ENCODE data around the gene APOBEC3F.
"Not testable (repeated sequence)": the region's sequence is repeated elsewhere in the genome, so short reads cannot be mapped to it uniquely, and the experiment has no call there.

APOBEC3F gene

DNA sequence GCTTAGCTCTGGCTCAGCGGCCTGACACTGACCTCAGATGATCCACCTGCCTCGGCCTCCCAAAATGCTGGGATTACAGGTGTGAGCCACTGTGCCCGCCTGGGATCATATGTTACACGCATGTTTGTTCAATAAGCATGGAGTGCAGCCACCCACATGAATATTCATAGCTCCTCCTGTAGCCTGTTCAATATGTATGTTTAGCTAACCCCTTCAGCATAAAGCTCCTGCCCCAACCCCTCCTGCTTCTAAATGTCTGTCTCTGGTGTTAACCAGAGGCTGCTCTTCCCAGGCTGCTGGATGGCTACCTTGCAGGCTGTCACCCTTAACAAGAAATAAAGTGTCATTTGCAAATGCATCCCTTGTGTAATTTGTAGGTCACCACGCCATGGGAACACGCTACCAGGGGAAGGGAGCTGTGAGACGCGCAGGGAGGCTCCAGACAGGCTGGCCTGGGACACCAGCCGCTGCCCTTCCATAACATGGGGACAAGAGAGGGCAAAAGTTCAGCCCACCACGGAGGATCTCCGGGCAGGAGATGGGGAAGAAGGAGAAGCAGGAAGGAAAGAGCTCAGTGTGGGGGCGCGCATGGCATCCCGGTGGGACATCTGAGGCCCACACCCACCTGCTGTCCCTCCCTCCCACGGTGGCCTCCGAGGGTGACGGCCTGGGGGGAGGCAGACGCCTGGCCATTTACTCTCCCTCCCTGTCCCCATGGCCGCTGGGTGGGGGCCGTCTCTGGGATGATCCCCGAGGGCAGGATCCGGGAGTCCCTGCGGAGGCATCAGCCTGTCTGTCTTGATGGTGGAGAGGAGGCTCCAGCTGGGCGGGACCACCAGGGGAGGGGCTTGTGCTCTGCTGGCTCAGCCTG, 35.7 kb downstream of the APOBEC3F start:
- not testable (repeated sequence) for ATAC-seq

DNA sequence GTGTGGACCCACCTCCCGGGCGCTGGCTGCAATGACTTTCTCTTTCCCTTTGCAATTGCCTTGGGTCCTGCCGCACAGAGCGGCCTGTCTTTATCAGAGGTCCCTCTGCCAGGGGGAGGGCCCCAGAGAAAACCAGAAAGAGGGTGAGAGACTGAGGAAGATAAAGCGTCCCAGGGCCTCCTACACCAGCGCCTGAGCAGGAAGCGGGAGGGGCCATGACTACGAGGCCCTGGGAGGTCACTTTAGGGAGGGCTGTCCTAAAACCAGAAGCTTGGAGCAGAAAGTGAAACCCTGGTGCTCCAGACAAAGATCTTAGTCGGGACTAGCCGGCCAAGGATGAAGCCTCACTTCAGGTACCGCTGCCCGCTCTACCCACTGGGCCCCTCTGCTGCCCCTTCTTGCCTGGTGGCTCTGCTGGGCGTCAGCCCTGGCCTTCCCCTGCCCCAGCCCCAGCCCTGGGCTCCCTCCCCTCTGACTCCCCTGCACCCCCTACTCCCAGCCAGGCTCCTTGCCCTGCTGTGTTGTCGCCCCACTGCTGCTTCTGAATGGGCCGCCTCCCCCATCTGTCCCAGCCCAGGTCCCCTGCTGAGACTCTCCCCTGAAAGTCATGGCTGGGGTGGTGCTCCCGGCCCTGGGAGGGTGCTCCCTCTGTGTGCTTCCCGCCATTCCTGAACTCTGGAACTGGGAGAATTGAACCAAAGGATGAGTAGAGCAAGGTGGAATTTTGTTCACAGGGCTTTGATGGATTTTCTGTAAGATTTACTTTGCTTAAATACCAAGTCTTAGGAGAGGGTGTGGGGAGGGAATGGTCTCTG, 36.6 kb downstream of the APOBEC3F start, which contains the start of gene APOBEC3G:
Gene APOBEC3G (plus strand): TSS at position 250 of the 815 bp plus-strand sequence. CDS start 87 bp downstream, at position 337.
- peak; percentile 96 to 98 for ATAC-seq

DNA sequence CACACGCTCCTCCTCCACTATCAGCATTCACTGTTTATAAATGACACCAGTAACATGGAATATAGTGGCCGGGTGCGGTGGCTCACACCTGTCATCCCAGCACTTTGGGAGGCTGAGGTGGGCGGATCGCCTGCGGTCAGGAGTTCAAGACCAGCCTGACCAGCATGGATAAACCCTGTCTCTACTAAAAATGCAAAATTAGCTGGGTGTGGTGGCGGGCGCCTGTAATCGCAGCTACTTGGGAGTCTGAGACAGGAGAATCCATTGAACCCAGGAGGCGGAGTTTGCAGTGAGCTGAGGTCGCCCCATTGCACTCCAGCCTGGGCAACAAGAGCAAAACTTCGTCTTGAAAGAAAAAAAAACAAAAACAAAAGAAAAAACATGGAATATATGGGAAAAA, 37.2 kb downstream of the APOBEC3F start:
- ATAC-seq: not testable (repeated sequence)

DNA sequence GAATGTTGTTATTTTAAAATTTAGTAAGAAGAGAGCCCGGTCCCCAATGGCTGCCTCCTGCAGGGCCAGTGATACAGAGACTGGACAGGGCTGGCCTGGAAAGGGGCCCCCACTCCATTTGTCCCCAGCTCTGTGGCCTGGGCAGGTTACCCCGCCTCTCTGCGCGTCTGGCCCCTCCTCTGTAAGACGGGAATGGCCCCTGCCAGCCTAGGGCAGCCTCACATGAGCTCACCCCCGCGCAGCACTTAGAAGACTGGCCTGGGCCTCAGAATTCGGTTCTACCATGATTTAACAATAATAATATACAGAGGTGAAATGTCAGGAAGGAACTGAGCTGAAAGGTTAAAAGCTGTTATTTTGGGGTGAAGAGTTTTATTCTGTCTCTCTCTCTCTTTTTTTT, 37.7 kb downstream of the APOBEC3F start:
- ATAC-seq: no peak

DNA sequence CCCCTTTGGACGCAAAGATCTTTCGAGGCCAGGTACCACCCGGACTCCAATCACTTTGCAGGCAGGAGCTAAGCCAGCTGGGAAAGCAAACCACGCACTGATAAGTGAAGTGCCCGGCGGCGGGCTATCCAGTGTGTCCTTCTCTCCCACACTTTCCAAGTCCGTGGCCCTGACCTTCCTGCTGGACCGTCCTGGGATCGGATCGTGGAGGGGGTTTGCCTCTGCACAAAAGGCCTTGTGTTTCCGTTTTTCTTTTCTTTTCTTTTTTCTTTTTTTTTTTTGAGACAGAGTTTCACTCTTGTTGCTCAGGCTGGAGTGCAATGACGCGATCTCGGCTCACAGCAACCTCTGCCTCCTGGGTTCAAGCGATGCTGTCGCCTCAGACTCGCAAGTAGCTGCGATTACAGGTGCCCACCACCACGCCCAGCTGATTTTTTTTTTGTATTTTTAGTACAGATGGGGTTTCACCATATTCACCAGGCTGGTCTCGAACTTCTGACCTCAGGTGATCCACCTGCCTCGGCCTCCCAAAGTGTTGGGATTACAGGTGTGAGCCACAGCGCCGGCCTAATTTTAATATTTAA, 38.5 kb downstream of the APOBEC3F start:
- not testable (repeated sequence) for ATAC-seq

DNA sequence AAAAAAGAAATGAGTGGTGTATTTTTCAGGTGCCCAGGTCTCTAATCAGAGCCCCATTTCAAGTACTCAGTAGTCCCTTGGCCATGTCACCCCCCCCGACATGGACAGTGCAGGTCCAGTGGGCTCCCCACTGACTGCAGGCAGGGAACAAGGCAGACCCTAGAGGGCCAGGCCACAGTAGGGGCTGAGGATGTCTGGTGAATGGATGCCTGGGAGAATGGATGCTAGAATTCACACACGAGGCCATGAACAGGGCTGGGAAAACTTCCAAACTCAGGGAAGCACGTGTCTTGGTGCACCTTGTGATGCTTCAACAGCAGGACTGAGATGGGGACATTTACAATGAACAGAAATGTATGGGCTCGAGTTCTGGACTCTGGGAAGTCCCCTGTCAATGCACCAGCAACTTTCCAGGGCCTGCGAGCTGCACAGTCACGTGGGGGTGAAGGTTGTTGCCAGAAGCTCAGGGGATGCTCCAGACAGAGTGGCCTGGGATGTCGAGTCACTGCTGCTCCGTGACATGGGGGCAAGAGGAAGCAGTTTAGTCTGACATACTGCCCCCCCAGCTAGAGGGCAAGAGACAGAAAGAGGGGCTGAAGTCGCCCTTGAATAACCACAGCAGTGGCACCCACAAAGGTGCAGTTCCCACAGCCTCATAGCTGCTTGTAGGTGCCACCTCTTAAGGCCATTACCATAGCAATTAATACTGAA, 39.5 kb downstream of the APOBEC3F start:
- ATAC-seq: no peak

DNA sequence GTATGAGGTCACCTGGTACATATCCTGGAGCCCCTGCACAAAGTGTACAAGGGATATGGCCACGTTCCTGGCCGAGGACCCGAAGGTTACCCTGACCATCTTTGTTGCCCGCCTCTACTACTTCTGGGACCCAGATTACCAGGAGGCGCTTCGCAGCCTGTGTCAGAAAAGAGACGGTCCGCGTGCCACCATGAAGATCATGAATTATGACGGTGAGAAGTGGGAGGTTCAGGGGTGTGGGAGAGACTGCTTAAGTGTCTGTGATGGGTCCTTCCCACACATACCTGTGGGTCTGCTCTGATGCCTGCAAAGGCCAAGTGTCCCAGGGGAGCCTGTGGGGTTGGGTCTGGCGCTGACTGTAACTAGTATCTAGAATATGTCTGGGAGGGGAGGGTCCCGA, 40.4 kb downstream of the APOBEC3F start:
- no peak for ATAC-seq

DNA sequence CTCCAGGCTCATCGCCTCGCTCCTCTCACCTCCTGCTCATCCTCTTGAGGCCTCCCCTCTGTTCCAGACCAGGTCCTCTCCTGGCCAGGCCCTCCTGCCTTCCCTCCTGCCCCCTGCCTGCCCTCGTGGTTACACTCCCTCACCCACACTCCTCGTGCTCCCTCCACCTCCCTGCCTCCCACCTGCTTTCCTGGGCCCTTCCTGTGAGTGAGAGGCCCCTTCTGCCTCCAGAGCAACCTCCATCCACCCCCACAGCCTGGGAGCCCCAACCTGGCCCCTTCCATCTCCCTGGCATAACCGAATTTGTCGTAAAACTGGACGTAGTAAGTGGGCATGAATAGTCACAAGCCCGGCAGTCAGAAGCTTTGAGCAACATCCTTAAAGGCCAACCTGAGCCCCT, 40.9 kb downstream of the APOBEC3F start:
- ATAC-seq: no peak

DNA sequence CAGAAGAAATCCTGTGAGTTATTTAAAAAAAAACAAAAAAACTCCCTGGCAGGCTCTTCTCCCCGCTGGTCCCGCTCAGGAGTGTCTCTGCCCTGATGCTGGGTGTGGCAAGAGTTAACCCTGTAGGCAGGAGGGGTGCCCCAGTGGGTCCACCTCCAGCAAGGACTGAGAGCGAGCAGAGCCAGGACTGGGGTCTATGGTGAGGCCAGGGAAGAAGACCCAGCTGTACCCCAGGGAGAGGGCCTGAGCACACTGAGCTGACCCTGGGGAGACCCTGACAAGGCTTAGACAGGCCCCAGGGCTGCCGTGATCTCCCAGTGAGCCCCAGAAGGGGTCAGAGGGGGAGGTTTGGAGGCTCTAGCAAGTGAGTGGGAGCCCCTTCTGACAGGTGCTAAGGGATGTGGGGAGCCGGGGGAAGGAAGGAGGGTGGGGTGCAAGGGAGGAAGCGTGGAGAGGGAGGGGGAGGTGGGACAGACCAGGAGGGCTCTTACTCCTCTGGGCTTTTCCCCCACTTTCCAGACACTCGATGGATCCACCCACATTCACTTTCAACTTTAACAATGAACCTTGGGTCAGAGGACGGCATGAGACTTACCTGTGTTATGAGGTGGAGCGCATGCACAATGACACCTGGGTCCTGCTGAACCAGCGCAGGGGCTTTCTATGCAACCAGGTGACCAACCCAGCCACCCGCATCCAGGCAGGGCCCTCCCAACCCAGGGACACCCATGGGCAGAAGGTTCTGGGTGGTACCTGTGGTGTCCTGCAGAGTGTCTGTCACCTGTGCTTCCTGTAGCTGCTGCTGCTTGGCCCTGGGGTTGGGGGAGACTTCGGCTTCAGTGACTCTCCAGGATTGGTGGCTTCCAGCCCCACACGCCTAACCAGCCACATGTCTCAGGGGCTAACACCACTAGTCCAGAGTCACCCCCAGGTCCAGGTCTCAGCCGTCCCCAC, 42.8 kb downstream of the APOBEC3F start:
- no peak for ATAC-seq

DNA sequence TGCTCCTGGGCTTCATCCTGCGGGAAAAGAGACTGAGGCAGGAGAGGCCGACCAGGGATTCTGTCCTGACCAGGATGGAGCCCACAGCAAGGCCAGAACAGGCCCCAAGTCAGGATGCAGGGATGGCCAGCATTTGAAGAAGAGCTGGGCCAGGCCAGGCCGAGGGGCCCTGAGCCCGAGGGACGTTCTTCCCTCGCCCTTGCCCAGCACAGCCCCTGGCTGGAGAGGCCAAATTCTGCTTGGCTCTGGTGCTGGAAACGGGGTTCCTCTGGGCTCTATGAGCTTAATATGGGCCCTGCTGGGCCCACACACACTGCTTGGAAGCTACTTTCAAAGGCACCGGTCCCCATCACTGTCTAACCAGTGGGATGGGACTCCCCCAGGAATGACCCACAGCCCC, 44.0 kb downstream of the APOBEC3F start:
- ATAC-seq: no peak

DNA sequence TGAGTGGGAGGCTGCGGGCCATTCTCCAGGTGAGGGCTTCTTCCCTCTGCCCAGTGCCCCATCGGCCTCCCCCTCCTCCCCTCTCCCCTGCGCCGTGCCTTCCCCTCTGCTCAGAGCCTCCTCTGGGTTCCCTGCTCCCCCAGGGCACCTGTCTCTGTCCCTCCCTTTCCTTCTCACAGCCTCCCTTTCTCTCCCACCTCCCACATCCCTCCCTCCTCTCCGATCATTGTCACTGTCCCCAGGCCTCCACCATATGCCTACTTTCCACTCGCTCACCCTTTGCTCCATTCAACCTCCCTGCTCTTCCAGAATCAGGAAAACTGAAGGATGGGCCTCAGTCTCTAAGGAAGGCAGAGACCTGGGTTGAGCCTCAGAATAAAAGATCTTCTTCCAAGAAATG, 46.4 kb downstream of the APOBEC3F start:
- no peak for ATAC-seq

DNA sequence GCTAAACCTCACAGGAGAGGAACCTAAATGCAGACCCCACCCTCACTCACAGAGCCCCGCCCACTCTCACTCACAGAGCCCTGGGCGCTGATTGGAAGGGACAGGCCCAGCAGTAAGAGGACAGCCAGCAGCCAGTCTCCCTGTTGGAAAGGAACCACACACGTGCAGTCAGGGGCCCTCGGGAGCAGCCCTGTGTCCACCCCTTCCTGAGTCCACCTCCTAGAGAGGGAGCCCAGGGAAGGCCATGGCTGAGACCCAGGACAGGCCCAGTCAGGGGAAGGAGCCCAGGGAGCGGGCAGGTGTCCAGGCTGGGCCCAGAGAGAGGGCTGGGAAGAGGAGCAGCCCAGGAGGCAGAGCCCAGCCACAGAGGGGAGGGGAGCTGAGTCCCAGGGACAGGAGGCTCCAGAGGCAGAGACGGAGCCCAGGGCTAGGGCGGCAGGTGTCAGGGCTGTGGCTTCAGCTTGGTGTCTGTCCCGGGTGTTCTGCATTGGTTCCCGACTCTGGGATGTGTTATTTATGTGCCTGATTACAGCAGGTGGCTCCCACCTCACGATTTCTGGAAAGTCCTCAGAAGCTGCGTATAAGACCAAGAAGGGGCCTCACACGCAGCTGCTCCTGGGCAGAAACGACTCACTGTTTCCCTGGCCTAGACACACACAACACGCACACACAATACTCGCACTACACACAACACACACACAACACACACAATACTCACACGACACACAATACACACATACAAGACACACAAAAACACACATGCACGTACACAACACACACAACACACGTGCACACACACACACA, 47.4 kb downstream of the APOBEC3F start:
- ATAC-seq: no peak

DNA sequence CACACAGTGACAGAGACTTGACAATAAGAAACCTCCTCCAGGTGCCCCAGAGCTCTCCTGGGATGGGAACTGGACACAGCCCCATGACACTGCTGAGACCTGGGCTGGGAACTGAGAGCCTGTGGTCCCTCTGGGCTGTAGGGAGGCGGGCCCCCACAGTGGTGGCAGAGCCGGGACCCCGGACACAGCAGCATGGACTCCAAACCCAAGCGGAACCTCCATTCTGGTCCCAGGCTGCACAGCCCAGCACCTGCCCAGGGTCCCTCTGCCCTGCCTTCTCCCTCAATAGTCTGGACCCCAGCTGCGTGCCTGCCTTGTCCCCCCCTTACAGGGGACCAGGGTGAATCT, 48.0 kb downstream of the APOBEC3F start:
- ATAC-seq: no peak

DNA sequence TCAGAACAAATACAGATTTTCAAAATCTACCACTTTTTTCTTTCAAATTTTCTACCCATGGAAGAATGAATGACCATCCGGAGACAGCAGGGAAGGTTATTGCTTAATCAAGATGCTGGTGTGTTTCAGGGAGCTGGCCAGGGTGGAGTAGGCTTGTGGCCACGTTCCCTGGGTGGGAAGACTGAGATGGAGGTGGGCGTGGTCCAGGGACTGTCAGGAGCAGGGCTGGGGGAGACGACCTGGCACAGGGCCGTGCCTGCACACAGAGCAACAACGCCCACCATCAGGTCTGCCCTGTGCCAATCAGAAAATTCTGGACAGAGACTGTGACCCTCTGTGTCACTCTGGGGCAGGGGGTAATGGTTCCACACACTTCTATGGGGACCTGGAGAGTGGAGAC, 49.3 kb downstream of the APOBEC3F start:
- ATAC-seq: no peak

DNA sequence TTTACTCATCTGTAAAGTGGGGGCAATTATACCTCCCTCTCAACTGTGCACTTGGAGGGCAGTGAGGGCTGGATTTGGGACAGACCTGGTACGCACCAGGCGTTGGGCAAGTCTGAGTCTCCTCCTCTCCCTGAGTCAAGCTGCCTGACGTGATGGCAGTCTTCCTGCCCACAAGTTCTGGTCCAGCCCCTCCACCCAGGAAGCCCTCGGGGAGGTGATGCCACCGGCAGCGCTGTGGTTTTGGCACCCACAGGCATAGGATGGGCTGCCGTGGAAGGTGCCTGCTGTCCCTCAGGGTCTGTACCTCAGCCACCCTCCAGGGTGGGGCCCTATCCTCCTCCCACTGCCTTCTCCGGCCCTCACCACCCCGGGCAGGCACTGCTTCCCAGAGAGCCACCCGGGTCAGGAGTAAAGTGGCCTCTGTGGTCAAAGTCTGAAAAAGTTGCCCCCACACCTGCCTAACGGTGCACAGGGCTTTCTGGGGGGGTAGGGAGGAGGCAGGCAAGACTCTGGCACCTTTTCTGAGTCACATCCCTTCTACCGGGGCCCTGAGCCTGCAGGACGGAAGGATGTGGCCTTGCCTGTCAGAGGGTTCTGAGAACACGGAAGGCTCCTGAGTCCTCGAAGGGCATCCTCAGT, 49.9 kb downstream of the APOBEC3F start:
- ATAC-seq: peak; percentile 85

DNA sequence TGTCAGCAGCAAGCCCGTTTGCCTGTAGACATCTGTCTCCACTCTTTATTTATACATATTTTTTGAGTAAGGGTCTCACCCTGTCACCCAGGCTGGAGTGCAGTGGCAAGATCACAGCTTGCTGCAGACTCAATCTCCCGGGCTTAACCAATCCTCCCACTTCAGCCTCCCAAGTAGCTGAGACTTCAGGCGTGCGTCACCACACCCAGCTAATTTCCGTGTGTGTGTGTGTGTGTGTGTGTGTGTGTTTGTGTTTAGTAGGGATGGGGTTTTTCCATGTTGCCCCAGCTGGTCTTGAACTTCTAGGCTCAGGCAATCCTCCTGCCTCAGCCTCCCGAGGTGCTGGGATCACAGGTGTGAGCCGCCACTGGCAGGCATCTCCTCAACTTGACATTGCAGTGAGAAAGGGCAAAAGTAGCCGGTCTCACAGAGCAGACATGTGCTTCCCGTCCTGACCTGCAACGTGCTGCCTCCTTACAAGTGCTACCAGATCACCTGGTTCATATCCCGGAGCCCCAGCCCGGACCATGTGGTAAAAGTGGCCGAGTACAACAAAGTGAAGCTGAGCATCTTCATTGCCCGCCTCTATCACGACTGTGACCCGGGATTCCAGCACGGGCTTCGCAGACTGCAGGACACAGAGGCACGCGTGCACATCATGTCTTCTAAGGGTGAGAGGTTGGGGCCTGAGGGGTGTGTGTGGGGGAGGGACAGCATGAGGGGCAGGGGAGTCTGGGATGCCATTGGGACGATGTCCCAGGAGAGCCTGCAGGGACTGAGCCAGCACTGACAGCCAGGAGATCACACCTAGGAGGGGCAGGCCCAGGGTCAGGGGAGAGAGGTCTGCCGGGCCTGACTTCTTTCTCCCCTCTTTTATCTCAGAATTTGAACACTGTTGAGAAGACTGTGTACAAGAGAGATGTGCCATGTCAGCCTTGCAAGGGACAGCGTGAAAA, 50.7 kb downstream of the APOBEC3F start:
- no peak for ATAC-seq

DNA sequence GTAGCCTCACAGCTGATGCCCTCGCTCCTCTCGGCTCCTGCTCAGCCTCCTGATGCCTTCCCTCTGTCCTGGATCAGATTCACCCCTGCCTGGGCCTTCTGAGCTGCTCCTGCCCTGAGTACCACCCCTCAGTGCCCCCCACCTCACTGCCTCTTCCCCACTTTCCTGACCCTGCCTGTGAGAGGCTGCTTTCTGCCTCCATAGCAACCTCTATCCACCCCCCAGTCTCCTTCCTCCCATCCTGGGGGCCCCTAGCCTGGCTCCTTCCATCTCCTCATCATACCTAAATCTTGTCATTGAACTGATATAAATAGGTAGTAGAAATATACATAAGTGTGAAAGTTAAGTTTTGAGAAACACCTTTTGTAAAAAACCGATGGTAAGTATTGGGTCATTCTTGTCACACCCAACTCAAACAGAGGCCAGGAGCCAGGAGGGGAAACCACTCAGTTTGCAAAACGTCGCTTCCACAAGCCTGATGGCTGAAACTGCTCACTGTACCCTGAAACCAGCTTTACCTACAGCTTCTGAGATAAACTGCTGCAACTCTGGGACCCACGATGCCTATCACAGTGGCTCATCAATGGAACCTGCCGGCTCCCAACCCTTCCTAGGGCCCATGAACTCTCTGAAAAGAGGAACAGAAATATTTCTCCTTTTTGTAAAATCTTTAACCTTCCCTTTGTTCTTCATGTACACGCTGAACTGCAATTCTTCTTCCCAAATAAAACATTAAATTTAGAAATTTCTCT, 51.6 kb downstream of the APOBEC3F start:
- no peak for ATAC-seq

DNA sequence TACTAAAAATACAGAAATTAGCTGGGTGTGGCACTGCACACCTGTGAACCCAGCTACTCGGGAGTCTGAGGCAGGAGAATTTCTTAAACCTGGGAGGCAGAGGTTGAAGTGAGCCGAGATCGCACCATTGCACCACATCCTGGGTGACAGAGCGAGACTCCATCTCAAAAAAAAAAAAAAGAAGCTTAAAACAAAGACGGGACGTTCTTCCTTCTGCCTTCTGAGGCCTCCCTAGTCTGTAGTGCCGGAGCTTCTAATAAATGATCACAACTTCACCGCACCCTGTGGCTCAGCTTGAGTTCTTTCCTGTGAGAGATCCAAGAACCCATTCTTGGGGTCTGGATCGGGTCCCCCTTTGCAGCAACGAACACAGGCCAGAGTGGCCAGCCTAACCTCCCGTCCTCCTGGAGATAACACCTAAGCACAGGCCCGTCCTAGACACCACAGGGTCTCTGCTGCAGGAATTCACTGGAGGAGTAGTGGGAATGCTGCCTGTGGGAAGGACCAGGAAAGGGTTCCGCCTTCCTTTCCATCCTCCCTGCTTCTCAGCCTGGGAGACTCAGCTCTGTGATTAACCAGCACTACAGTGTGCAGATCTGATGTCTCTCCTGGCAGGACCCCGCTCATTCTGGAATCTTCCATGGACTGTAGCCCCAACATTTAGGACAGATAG, 54.2 kb downstream of the APOBEC3F start:
- no peak for ATAC-seq

Measured in activated CD4-positive, CD25-positive, alpha-beta regulatory T cell treated with anti-CD3 and anti-CD28 coated beads, Interleukin-2, amount 50 U/mL, for 24 hours (primary cell).